HepG2 (cell line): ENCODE results near the gene IGFBP6. TPM values are rescaled to one million over a fixed set of nuclear protein-coding genes. Genes with fewer than 3 reads are reported as not detected.

ENCODE experiments used
- ATAC-seq: fragments of 200-7000 bp; cut with Tn5 transposase; 3 replicates; pipeline ENCODE4 v1.9.1; 2020; ENCODE audit warnings: mild to moderate bottlenecking, moderate library complexity
- BruUV-seq: library from RNA; stranded (reverse); fragments of 400-500 nt; replicated peaks from 2 replicates; lab custom pipeline; 2021; lab: Mats Ljungman, UMichigan
- CTCF ChIA-PET: fragments of 300-600 bp; formaldehyde crosslinking; extraction: SDS; loops from one replicate; lab custom pipeline; 2021; ENCODE audit warnings: low total read pairs, inconsistent platforms, low intra/inter-chr PET ratio; lab: Yijun Ruan, JAX
- POLR2A ChIA-PET: fragments of 350-600 bp; sonication (Branson Sonifier 250); formaldehyde crosslinking; loops from one replicate; lab custom pipeline; 2020; ENCODE audit warnings: antibody characterized with exemption, inconsistent platforms; lab: Yijun Ruan, JAX
- DNase-seq: peaks from one replicate; pipeline ENCODE4 v3.0.0-alpha.2; 2015; ENCODE audit warnings: low spot score
- FAIRE-seq: peaks from 3 replicates; lab custom pipeline; 2011; peaks lifted over from hg19 to GRCh38; lab: Jason Lieb, UNC
- H2AFZ ChIP-seq: one replicate; pipeline ENCODE4 v1.6.1; 2011; ENCODE audit warnings: low read length, inconsistent platforms
- H3K27ac ChIP-seq: fragments of 300-600 bp; 3 replicates; pipeline ENCODE4 v1.8.0; 2011; ENCODE audit warnings: mixed run types, mild to moderate bottlenecking, mixed read lengths, low read length, inconsistent platforms; ENCODE audit not compliant: insufficient read depth; ENCODE audit errors: extremely low read length
- H3K27me3 ChIP-seq, 2 experiments: fragments of 200-600 bp in 1 of 2; 2 replicates in 1 of 2; 3 replicates in 1 of 2; pipeline versions ENCODE4 v1.6.0 to v1.8.0; 2011; ENCODE audit warnings: low read length in 2 of 2, mild to moderate bottlenecking in 2 of 2, moderate library complexity in 2 of 2, inconsistent platforms in 1 of 2; ENCODE audit not compliant: insufficient read depth in 2 of 2, control insufficient read depth in 1 of 2
- H3K36me3 ChIP-seq, 2 experiments: fragments of 200-600 bp in 1 of 2; replicated peaks in 1 of 2; 2 replicates in 1 of 2; 3 replicates in 1 of 2; pipeline versions ENCODE4 v1.5.1 to v1.8.0; 2011; ENCODE audit warnings: low read length in 2 of 2, inconsistent platforms in 1 of 2; ENCODE audit not compliant: insufficient read depth in 2 of 2, control insufficient read depth in 1 of 2
- H3K4me1 ChIP-seq: 2 replicates; pipeline ENCODE4 v1.5.1; 2012; ENCODE audit warnings: low read length, inconsistent platforms; ENCODE audit not compliant: insufficient read depth
- H3K4me2 ChIP-seq: 2 replicates; pipeline ENCODE4 v1.6.0; 2011; ENCODE audit warnings: low read depth, low read length, inconsistent platforms
- H3K4me3 ChIP-seq, 3 experiments: fragments of 200-600 bp in 1 of 3; sonication (generic), shearing (Covaris generic) in 1 of 3; replicated peaks in 1 of 3; 2 replicates each; pipeline ENCODE4 v1.5.1; 2011 to 2016; ENCODE audit warnings: low read length in 3 of 3, inconsistent platforms in 2 of 3, low read depth in 2 of 3, mild to moderate bottlenecking in 2 of 3, control low read depth in 1 of 3, mixed read lengths in 1 of 3; ENCODE audit not compliant: insufficient read depth in 1 of 3
- H3K79me2 ChIP-seq: one replicate; pipeline ENCODE4 v1.6.1; 2011; ENCODE audit warnings: low read length, inconsistent platforms; ENCODE audit not compliant: insufficient read depth
- H3K9ac ChIP-seq: 2 replicates; pipeline ENCODE4 v1.6.0; 2011; ENCODE audit warnings: mild to moderate bottlenecking, low read depth, low read length, inconsistent platforms; ENCODE audit not compliant: insufficient read depth
- H3K9me3 ChIP-seq: 2 replicates; pipeline ENCODE4 v1.5.1; 2012; ENCODE audit warnings: mild to moderate bottlenecking, low read length
- H4K20me1 ChIP-seq: 2 replicates; pipeline ENCODE4 v1.6.0; 2011; ENCODE audit warnings: inconsistent platforms, mild to moderate bottlenecking, low read length, moderate library complexity; ENCODE audit not compliant: insufficient read depth
- FOXA1 ChIP-seq, 2 experiments: fragments of 450-650 bp in 1 of 2; sonication (generic) in 1 of 2; formaldehyde crosslinking in 1 of 2; IDR thresholded peaks; 2 replicates each; pipeline versions ENCODE4 v1.4.0 to v1.6.1; 2016 to 2020; ENCODE audit warnings: missing genetic modification reagents in 1 of 2
- KDM3A ChIP-seq: IDR thresholded peaks from 2 replicates; pipeline ENCODE4 v1.6.1; 2018; ENCODE audit warnings: low read depth, missing compliant biosample characterization
- PHB2 ChIP-seq: fragments of 450-650 bp; IDR thresholded peaks from 2 replicates; pipeline ENCODE4 v1.6.1; 2018; ENCODE audit not compliant: partially characterized antibody
- SPEN ChIP-seq: sonication (generic); formaldehyde crosslinking; IDR thresholded peaks from 2 replicates; pipeline ENCODE4 v1.5.1; 2020; ENCODE audit warnings: low read depth, mild to moderate bottlenecking, missing genetic modification reagents
- TAF1 ChIP-seq: sonication (generic); formaldehyde crosslinking; IDR thresholded peaks from 2 replicates; pipeline ENCODE4 v1.4.0; 2020; ENCODE audit warnings: missing genetic modification reagents
- TRAFD1 ChIP-seq: sonication (generic); formaldehyde crosslinking; IDR thresholded peaks from 2 replicates; pipeline ENCODE4 v1.5.1; 2020; ENCODE audit warnings: missing genetic modification reagents, mild to moderate bottlenecking, borderline replicate concordance
- ZC3H13 ChIP-seq: sonication (generic); formaldehyde crosslinking; IDR thresholded peaks from 2 replicates; pipeline ENCODE4 v1.8.1; 2023; ENCODE audit warnings: mild to moderate bottlenecking, missing genetic modification reagents, moderate library complexity
- ZNF256 ChIP-seq: sonication (generic); formaldehyde crosslinking; conservative IDR thresholded peaks from 2 replicates; pipeline ENCODE4 v1.4.0; 2020; ENCODE audit warnings: missing genetic modification reagents
- ZNF749 ChIP-seq: sonication (generic); formaldehyde crosslinking; IDR thresholded peaks from 2 replicates; pipeline ENCODE4 v1.8.0; 2022; ENCODE audit warnings: mild to moderate bottlenecking, missing genetic modification reagents, moderate library complexity, borderline replicate concordance
- WGBS: methylation state at CpG from one replicate; pipeline ENCODE4 v1.1.6; 2017; ENCODE audit warnings: low lambda C conversion rate; 5-methylcytosine and 5-hydroxymethylcytosine counted together
- in situ Hi-C: cut with HindIII; loops from 2 replicates; pipeline ENCODE4 v1.10.0; 2017; ENCODE audit warnings: low pct_unique_long_range_greater_than_20kb; ENCODE audit not compliant: extremely low pct_ligation_motif_present
- intact Hi-C: fragments of 100-400 bp; cut with micrococcal nuclease; formaldehyde crosslinking; loops from one replicate; pipeline ENCODE4 v1.10.0; 2022; ENCODE audit not compliant: unreplicated experiment
- polyA plus RNA-seq, 8 experiments: library from polyadenylated mRNA; depleted of rRNA in 3 of 8; stranded (reverse) in 7 of 8; unstranded in 1 of 8; fragments of >200 nt; fragmentation: Illumina TruSeq in 4 of 8; extraction: Trizol in 4 of 8; gene quantifications; 2 replicates each; pipeline versions ENCODE4 v1.2.1 to v1.2.3, GENCODE V29; 2011 to 2016; ENCODE audit warnings: low read depth in 4 of 8, missing spikeins in 1 of 8, mixed read lengths in 1 of 8; ENCODE audit not compliant: insufficient read depth in 1 of 8
- total RNA-seq, 5 experiments: library from RNA; depleted of rRNA; stranded (reverse); fragments of >200 nt; fragmentation: Illumina TruSeq; extraction: Trizol; gene quantifications; 2 replicates each; pipeline ENCODE4 v1.2.3, GENCODE V29; 2016; ENCODE audit warnings: low read depth in 1 of 5
- TF ChIP-seq, protein P1 (sequence below): sonication (generic); formaldehyde crosslinking; IDR thresholded peaks from 2 replicates; pipeline ENCODE4 v1.4.0; 2020; ENCODE audit warnings: low read depth, mild to moderate bottlenecking, missing genetic modification reagents

IGFBP6 gene
- total and polyA plus RNA-seq, 2 of the 13 experiments (the other 11 are each of a cell fraction or from before 2014, with no cell fraction given) = 3.9 to 25.2 TPM

DNA sequence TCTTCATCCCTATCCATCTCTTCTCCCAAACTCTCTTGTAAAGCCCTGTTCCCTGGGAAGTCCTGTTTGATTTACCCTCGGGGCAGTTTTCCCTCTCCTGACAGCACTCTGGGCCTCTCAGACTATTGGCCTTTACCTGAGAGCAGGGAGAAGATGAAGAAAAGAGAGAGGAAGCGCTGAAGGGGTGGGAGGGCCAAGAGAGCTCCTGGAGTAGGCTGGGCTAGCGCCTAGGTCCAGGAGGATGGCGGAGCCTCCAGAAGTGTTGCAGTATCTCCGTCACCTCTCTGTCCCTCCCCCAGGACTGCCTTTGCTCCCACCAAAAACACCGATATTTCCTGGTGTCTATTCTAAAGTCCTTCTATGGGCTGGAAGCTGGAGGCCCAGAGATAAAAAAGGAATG lies 5.7 kb upstream of the IGFBP6 start:
- Histone ChIP-seq H3K9ac (no peak overlapping the region), H3K4me2 (no peak overlapping the region), H3K36me3 (no peaks in the 10 kb centered on the region), H3K4me3 (no peak overlapping the region), H3K27ac (no peak overlapping the region), H3K79me2 (no peaks in the 10 kb centered on the region), H4K20me1 (no peaks in the 10 kb centered on the region), H2AFZ (no peak overlapping the region), H3K27me3 (peaks cover 0 to 13% of the 10 kb centered on the region in 2 experiments; a peak in 2 of 5 replicates), H3K9me3 (no peaks in the 10 kb centered on the region), H3K4me1 (peaks cover 29% of the 10 kb centered on the region)
- no TSS peak for BruUV-seq
- TF ChIP-seq ZNF749 (CRISPR knock-in tag) (no peak), KDM3A (CRISPR knock-in tag) (no peak), TRAFD1 (CRISPR knock-in tag) (no peak), SPEN (CRISPR knock-in tag) (no peak), ZC3H13 (CRISPR knock-in tag) (no peak), TAF1 (no peak), FOXA1 (IDR thresholded peaks at IDR 0.05) (no peak), FOXA1 (CRISPR knock-in tag; IDR thresholded peaks at IDR 0.05) (no peak), PHB2 (no peak), ZNF256 (CRISPR knock-in tag) (no peak)
- TF ChIP-seq, protein P1, sequence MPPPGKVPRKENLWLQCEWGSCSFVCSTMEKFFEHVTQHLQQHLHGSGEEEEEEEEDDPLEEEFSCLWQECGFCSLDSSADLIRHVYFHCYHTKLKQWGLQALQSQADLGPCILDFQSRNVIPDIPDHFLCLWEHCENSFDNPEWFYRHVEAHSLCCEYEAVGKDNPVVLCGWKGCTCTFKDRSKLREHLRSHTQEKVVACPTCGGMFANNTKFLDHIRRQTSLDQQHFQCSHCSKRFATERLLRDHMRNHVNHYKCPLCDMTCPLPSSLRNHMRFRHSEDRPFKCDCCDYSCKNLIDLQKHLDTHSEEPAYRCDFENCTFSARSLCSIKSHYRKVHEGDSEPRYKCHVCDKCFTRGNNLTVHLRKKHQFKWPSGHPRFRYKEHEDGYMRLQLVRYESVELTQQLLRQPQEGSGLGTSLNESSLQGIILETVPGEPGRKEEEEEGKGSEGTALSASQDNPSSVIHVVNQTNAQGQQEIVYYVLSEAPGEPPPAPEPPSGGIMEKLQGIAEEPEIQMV = no peak
- POLR2A ChIA-PET = interaction anchor here (1.4 to 2.5 kb wide), 2 partner anchors 11 to 13 kb away, joined by 5 to 11 read pairs; partner anchors contain the start of gene SPRYD3
- in situ Hi-C loops (no loop called here), intact Hi-C loops (no loop called here)
- DNase-seq (no peak), ATAC-seq (no peak), FAIRE-seq (no peak)
- 47% methylated on average over 6 of the region's 6 CpGs for WGBS
- CTCF ChIA-PET = no interaction called here
